Breast epithelium (tissue), 3 donors: ENCODE measurements around the gene PPM1D.

Experiments used
- POLR2A ChIP-seq: fragments of 450-650 bp; IDR thresholded peaks from one replicate; pipeline ENCODE4 v1.6.1; 2016; ENCODE audit warnings: antibody characterized with exemption, mild to moderate bottlenecking, moderate library complexity
- POLR2AphosphoS5 ChIP-seq, 3 donors: sonication (generic); formaldehyde crosslinking; IDR thresholded peaks; one replicate each; pipeline ENCODE4 v1.6.1; 2017; ENCODE audit warnings: antibody characterized with exemption in 3 of 3
- TF ChIP-seq, protein P1 (sequence below), 3 donors: fragments of 450-650 bp; IDR thresholded peaks; one replicate each; pipeline ENCODE4 v1.5.1; 2016 to 2017; ENCODE audit warnings: antibody characterized with exemption in 3 of 3, mild to moderate bottlenecking in 3 of 3, moderate library complexity in 3 of 3

DNA sequence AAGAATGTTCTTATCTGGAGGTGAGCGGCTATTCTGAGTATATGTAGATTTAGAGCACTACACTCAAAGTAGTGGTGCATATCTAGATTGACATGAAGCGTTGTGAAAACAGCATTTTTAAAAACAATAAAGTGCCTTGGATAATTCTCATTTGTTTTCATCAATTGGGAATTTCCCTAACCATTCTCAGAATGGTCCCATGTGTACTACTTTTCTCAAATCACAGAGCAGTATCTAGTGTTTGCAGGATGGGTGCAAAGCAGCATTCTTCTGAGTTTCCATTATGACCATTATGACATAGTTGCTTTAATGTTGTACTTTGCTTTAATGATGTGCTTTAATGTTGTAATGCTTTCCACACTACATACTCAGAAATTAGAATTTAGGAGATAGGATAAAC is 61.5 kb downstream of the PPM1D start:
- TF ChIP-seq, protein P1, sequence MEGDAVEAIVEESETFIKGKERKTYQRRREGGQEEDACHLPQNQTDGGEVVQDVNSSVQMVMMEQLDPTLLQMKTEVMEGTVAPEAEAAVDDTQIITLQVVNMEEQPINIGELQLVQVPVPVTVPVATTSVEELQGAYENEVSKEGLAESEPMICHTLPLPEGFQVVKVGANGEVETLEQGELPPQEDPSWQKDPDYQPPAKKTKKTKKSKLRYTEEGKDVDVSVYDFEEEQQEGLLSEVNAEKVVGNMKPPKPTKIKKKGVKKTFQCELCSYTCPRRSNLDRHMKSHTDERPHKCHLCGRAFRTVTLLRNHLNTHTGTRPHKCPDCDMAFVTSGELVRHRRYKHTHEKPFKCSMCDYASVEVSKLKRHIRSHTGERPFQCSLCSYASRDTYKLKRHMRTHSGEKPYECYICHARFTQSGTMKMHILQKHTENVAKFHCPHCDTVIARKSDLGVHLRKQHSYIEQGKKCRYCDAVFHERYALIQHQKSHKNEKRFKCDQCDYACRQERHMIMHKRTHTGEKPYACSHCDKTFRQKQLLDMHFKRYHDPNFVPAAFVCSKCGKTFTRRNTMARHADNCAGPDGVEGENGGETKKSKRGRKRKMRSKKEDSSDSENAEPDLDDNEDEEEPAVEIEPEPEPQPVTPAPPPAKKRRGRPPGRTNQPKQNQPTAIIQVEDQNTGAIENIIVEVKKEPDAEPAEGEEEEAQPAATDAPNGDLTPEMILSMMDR (IDR thresholded peaks at IDR 0.05): no peak
- TF ChIP-seq POLR2AphosphoS5 (IDR thresholded peaks at IDR 0.05) (no peak), POLR2A (no peak)
